Hematopoietic multipotent progenitor cell (in vitro differentiated cells): ENCODE measurements around the gene RHBDF2. TPM values are rescaled to one million over a fixed set of nuclear protein-coding genes. Genes with fewer than 3 reads are reported as not detected.
A peak's percentile ranks its signal among the peaks of the same experiment; 100 is the strongest.
"Not testable (repeated sequence)": the region's sequence is repeated elsewhere in the genome, so short reads cannot be mapped to it uniquely, and the experiment has no call there.

Experiments used
- DNase-seq, 3 donors: peaks; one replicate each; pipeline ENCODE4 v3.0.0-alpha.2; 2011 to 2015; ENCODE audit warnings: low read depth in 2 of 3, low spot score in 2 of 3
- total RNA-seq: library from RNA; depleted of rRNA; stranded (reverse); fragments of >200 nt; gene quantifications from one replicate; pipeline ENCODE4 v1.2.3, GENCODE V29; 2012

RHBDF2 gene
- total RNA-seq, 1 donor = 13.7 TPM

GRCh38 chr17:76527430-76528111, 26.3 kb upstream of the RHBDF2 start:
- peak in 2 of 3 donors; percentile 52 to 60 for DNase-seq

GRCh38 chr17:76527016-76527415, 25.8 kb upstream of the RHBDF2 start:
- not testable (repeated sequence) for DNase-seq

- DNase-seq = not testable (repeated sequence)
Measured at GRCh38 chr17:76525513-76525833, 24.2 kb upstream of the RHBDF2 start.

GRCh38 chr17:76524598-76525512, 23.6 kb upstream of the RHBDF2 start:
- DNase-seq = no peak

GRCh38 chr17:76523084-76524037, 22.1 kb upstream of the RHBDF2 start:
- peak; percentile 65 to 79 (median 70) for DNase-seq

- not testable (repeated sequence) for DNase-seq
Measured at GRCh38 chr17:76521683-76522082, 20.5 kb upstream of the RHBDF2 start.

GRCh38 chr17:76521262-76521661, 20.0 kb upstream of the RHBDF2 start:
- DNase-seq = no peak

- no peak for DNase-seq
Measured at GRCh38 chr17:76519048-76519966, 18.1 kb upstream of the RHBDF2 start.

GRCh38 chr17:76517638-76518038, 16.4 kb upstream of the RHBDF2 start:
- DNase-seq = no peak

GRCh38 chr17:76515274-76515949, 14.2 kb upstream of the RHBDF2 start:
- peak; percentile 76 to 88 (median 83) for DNase-seq

- DNase-seq = not testable (repeated sequence)
Measured at GRCh38 chr17:76514355-76514754, 13.1 kb upstream of the RHBDF2 start.

GRCh38 chr17:76513306-76513692, 12.1 kb upstream of the RHBDF2 start:
- no peak for DNase-seq

- DNase-seq = no peak
Measured at GRCh38 chr17:76512366-76513305, 11.4 kb upstream of the RHBDF2 start.

- DNase-seq = no peak
Measured at GRCh38 chr17:76511668-76512365, 10.6 kb upstream of the RHBDF2 start.

GRCh38 chr17:76510831-76511244, 9.6 kb upstream of the RHBDF2 start:
- no peak for DNase-seq

- not testable (repeated sequence) for DNase-seq
Measured at GRCh38 chr17:76508472-76509063, 7.3 kb upstream of the RHBDF2 start.
